ENCODE measurements around the gene MALL.
"Not testable (repeated sequence)": the region's sequence is repeated elsewhere in the genome, so short reads cannot be mapped to it uniquely, and the experiment has no call there.

DNA sequence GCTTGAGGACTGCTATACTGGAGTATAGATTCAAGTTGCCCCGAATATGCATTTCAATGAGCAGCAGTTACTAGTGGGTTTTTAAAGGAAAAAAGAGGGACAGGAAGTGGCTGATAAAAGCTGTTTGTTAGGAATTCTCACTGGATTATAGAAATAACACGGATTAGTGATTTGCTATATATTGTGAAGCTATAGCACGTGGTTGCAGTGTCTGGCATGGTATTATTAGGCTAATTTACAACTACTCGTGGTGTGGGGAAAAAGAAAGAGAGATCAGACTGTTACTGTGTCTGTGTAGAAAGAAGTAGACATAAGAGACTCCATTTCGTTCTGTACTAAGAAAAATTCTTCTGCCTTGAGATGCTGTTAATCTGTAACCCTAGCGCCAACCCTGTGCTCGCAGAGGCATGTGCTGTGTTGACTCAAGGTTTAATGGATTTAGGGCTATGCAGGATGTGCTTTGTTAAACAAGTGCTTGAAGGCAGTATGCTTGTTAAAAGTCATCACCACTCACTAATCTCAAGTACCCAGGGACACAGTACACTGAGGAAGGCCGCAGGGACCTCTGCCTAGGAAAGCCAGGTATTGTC is 59.7 kb downstream of the MALL start:
- TF ChIP-seq EZH2 (conservative IDR thresholded peaks at IDR 0.05; ENCODE audit: low read depth, low read length); ETV5 (CRISPR knock-in tag; IDR thresholded peaks at IDR 0.05; ENCODE audit: borderline replicate concordance); FOSL2 (CRISPR knock-in tag; IDR thresholded peaks at IDR 0.05); SNRNP70 (IDR thresholded peaks at IDR 0.05; ENCODE audit: low read depth, low read length): not testable (repeated sequence)
